Osteoblast (primary cell): Measurements from ENCODE around the gene PROC. TPM values are rescaled to one million over a fixed set of nuclear protein-coding genes. Genes with fewer than 3 reads are reported as not detected.
A peak's percentile ranks its signal among the peaks of the same experiment; 100 is the strongest.

ENCODE experiments used
- DNase-seq: peaks from one replicate; pipeline ENCODE4 v3.0.0; 2011; ENCODE audit warnings: low spot score, mixed read lengths; ENCODE audit not compliant: insufficient read length; ENCODE audit errors: missing footprints
- H2AFZ ChIP-seq: 2 replicates; pipeline ENCODE4 v1.6.0; 2011; ENCODE audit warnings: mild to moderate bottlenecking, low read length
- H3K27ac ChIP-seq: 2 replicates; pipeline ENCODE4 v1.5.1; 2011; ENCODE audit warnings: mild to moderate bottlenecking, low read depth, low read length, moderate library complexity
- H3K27me3 ChIP-seq: 2 replicates; pipeline ENCODE4 v1.6.0; 2012; ENCODE audit warnings: mild to moderate bottlenecking, control low read depth, inconsistent platforms, low read length, moderate library complexity; ENCODE audit not compliant: insufficient read depth
- H3K36me3 ChIP-seq: 2 replicates; pipeline ENCODE4 v1.5.1; 2011; ENCODE audit warnings: mild to moderate bottlenecking, low read length, control low read depth, moderate library complexity; ENCODE audit not compliant: insufficient read depth
- H3K4me1 ChIP-seq: 2 replicates; pipeline ENCODE4 v1.5.1; 2011; ENCODE audit warnings: mild to moderate bottlenecking, low read length, control low read depth, moderate library complexity; ENCODE audit not compliant: insufficient read depth
- H3K4me2 ChIP-seq: 2 replicates; pipeline ENCODE4 v1.6.0; 2011; ENCODE audit warnings: mild to moderate bottlenecking, low read length; ENCODE audit not compliant: insufficient read depth
- H3K4me3 ChIP-seq: fragments of 200-600 bp; sonication (generic); 3 replicates; pipeline ENCODE4 v1.5.1; 2012; ENCODE audit warnings: mild to moderate bottlenecking, low read length, inconsistent platforms; ENCODE audit not compliant: insufficient read depth
- H3K79me2 ChIP-seq: 2 replicates; pipeline ENCODE4 v1.6.0; 2012; ENCODE audit warnings: mild to moderate bottlenecking, low read length, control low read depth, inconsistent platforms; ENCODE audit not compliant: insufficient read depth
- H3K9me3 ChIP-seq: 2 replicates; pipeline ENCODE4 v1.5.1; 2011; ENCODE audit warnings: low read depth, low read length, control low read depth
- H4K20me1 ChIP-seq: 2 replicates; pipeline ENCODE4 v1.6.0; 2012; ENCODE audit warnings: mild to moderate bottlenecking, low read length, control low read depth; ENCODE audit not compliant: insufficient read depth
- total RNA-seq: library from RNA; depleted of rRNA; stranded (reverse); fragments of >200 nt; gene quantifications from 2 replicates; pipeline ENCODE4 v1.2.3, GENCODE V29; 2012
- TF ChIP-seq, protein P1 (sequence below): IDR thresholded peaks from 2 replicates; pipeline ENCODE4 v1.5.1; 2011; ENCODE audit warnings: mild to moderate bottlenecking, low read depth, low read length, moderate library complexity; ENCODE audit errors: extremely low read depth

Gene PROC
- total RNA-seq, 1 donor, result not detected

DNA sequence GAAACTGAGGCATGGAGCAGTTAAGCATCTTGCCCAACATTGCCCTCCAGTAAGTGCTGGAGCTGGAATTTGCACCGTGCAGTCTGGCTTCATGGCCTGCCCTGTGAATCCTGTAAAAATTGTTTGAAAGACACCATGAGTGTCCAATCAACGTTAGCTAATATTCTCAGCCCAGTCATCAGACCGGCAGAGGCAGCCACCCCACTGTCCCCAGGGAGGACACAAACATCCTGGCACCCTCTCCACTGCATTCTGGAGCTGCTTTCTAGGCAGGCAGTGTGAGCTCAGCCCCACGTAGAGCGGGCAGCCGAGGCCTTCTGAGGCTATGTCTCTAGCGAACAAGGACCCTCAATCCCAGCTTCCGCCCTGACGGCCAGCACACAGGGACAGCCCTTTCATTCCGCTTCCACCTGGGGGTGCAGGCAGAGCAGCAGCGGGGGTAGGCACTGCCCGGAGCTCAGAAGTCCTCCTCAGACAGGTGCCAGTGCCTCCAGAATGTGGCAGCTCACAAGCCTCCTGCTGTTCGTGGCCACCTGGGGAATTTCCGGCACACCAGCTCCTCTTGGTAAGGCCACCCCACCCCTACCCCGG is 1.3 kb downstream of the PROC start:
- peaks cover 11% of the 10 kb centered on the region for H3K4me1 ChIP-seq
- no peak overlapping the region for H2AFZ ChIP-seq
- H3K27ac ChIP-seq, result no peak overlapping the region
- H3K27me3 ChIP-seq, result peaks cover 32% of the 10 kb centered on the region
- no peak overlapping the region for H3K4me3 ChIP-seq
- DNase-seq, result peak; percentile 96
- H4K20me1 ChIP-seq, result no peaks in the 10 kb centered on the region
- no peaks in the 10 kb centered on the region for H3K9me3 ChIP-seq
- no peaks in the 10 kb centered on the region for H3K36me3 ChIP-seq
- TF ChIP-seq, protein P1, sequence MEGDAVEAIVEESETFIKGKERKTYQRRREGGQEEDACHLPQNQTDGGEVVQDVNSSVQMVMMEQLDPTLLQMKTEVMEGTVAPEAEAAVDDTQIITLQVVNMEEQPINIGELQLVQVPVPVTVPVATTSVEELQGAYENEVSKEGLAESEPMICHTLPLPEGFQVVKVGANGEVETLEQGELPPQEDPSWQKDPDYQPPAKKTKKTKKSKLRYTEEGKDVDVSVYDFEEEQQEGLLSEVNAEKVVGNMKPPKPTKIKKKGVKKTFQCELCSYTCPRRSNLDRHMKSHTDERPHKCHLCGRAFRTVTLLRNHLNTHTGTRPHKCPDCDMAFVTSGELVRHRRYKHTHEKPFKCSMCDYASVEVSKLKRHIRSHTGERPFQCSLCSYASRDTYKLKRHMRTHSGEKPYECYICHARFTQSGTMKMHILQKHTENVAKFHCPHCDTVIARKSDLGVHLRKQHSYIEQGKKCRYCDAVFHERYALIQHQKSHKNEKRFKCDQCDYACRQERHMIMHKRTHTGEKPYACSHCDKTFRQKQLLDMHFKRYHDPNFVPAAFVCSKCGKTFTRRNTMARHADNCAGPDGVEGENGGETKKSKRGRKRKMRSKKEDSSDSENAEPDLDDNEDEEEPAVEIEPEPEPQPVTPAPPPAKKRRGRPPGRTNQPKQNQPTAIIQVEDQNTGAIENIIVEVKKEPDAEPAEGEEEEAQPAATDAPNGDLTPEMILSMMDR, result no peak
- no peak overlapping the region for H3K4me2 ChIP-seq
- H3K79me2 ChIP-seq, result no peaks in the 10 kb centered on the region

DNA sequence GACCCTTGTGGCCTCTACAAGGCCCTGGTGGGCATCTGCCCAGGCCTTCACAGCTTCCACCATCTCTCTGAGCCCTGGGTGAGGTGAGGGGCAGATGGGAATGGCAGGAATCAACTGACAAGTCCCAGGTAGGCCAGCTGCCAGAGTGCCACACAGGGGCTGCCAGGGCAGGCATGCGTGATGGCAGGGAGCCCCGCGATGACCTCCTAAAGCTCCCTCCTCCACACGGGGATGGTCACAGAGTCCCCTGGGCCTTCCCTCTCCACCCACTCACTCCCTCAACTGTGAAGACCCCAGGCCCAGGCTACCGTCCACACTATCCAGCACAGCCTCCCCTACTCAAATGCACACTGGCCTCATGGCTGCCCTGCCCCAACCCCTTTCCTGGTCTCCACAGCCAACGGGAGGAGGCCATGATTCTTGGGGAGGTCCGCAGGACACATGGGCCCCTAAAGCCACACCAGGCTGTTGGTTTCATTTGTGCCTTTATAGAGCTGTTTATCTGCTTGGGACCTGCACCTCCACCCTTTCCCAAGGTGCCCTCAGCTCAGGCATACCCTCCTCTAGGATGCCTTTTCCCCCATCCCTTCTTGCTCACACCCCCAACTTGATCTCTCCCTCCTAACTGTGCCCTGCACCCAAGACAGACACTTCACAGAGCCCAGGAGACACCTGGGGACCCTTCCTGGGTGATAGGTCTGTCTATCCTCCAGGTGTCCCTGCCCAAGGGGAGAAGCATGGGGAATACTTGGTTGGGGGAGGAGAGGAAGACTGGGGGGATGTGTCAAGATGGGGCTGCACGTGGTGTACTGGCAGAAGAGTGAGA is 2.0 kb downstream of the PROC start:
- Histone ChIP-seq H3K27me3 (peaks cover 32% of the 10 kb centered on the region), H3K4me1 (peaks cover 9% of the 10 kb centered on the region), H3K4me2 (no peak overlapping the region), H4K20me1 (no peaks in the 10 kb centered on the region), H3K9me3 (no peaks in the 10 kb centered on the region), H3K36me3 (no peaks in the 10 kb centered on the region), H3K27ac (no peak overlapping the region), H3K79me2 (no peaks in the 10 kb centered on the region), H3K4me3 (no peak overlapping the region), H2AFZ (no peak overlapping the region)
- DNase-seq, result peak; percentile 73
- TF ChIP-seq, protein P1, result no peak

DNA sequence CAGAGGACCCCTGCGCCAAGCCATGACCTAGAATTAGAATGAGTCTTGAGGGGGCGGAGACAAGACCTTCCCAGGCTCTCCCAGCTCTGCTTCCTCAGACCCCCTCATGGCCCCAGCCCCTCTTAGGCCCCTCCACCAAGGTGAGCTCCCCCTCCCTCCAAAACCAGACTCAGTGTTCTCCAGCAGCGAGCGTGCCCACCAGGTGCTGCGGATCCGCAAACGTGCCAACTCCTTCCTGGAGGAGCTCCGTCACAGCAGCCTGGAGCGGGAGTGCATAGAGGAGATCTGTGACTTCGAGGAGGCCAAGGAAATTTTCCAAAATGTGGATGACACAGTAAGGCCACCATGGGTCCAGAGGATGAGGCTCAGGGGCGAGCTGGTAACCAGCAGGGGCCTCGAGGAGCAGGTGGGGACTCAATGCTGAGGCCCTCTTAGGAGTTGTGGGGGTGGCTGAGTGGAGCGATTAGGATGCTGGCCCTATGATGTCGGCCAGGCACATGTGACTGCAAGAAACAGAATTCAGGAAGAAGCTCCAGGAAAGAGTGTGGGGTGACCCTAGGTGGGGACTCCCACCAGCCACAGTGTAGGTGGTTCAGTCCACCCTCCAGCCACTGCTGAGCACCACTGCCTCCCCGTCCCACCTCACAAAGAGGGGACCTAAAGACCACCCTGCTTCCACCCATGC is 3.0 kb downstream of the PROC start:
- Histone ChIP-seq H2AFZ (no peak overlapping the region), H3K36me3 (no peaks in the 10 kb centered on the region), H3K4me1 (peaks cover 7% of the 10 kb centered on the region), H3K4me3 (no peak overlapping the region), H3K79me2 (no peaks in the 10 kb centered on the region), H3K4me2 (no peak overlapping the region), H4K20me1 (no peaks in the 10 kb centered on the region), H3K9me3 (no peaks in the 10 kb centered on the region), H3K27ac (no peak overlapping the region), H3K27me3 (peaks cover 29% of the 10 kb centered on the region)
- DNase-seq, result no peak
- TF ChIP-seq, protein P1, result no peak
